Measurements from ENCODE around the gene LY9.
A peak's percentile ranks its signal among the peaks of the same experiment; 100 is the strongest.
"Not testable (repeated sequence)": the region's sequence is repeated elsewhere in the genome, so short reads cannot be mapped to it uniquely, and the experiment has no call there.

Gene LY9

GRCh38 chr1:160776178-160776577 is 19.8 kb upstream of the LY9 start:
- no peak for DNase-seq

- peak; percentile 59 for DNase-seq
These were observed 18.4 kb upstream of the LY9 start for GRCh38 chr1:160777486-160778089.

GRCh38 chr1:160778976-160779375 is 17.0 kb upstream of the LY9 start:
- no peak for DNase-seq

GRCh38 chr1:160779626-160780397 is 16.2 kb upstream of the LY9 start:
- DNase-seq: peak; percentile 49

GRCh38 chr1:160780398-160780755 is 15.6 kb upstream of the LY9 start:
- DNase-seq: no peak

GRCh38 chr1:160781186-160781766 is 14.7 kb upstream of the LY9 start:
- no peak for DNase-seq

- DNase-seq: peak; percentile 87
These were observed 13.9 kb upstream of the LY9 start for GRCh38 chr1:160781914-160782689.

GRCh38 chr1:160782988-160783765 is 12.8 kb upstream of the LY9 start:
- not testable (repeated sequence) for DNase-seq

GRCh38 chr1:160789051-160789701 is 6.8 kb upstream of the LY9 start:
- no peak for DNase-seq

- peak; percentile 92 for DNase-seq
These were observed 6.0 kb upstream of the LY9 start for GRCh38 chr1:160789702-160790611.

GRCh38 chr1:160794376-160794775 is 1.6 kb upstream of the LY9 start:
- DNase-seq: peak; percentile 53

- no peak for DNase-seq
These were observed 1.3 kb downstream of the LY9 start for GRCh38 chr1:160797271-160797709.

GRCh38 chr1:160797861-160798273 is 1.9 kb downstream of the LY9 start:
- DNase-seq: no peak

- no peak for DNase-seq
These were observed 2.5 kb downstream of the LY9 start for GRCh38 chr1:160798439-160798838.

GRCh38 chr1:160799641-160800040 is 3.7 kb downstream of the LY9 start:
- no peak for DNase-seq

GRCh38 chr1:160800142-160800541 is 4.2 kb downstream of the LY9 start:
- DNase-seq: no peak

GRCh38 chr1:160800645-160801408 is 4.9 kb downstream of the LY9 start:
- no peak for DNase-seq

- DNase-seq: no peak
These were observed 6.0 kb downstream of the LY9 start for GRCh38 chr1:160801836-160802580.

GRCh38 chr1:160806109-160806665 is 10.2 kb downstream of the LY9 start:
- DNase-seq: no peak
